Caco-2 (cell line): ENCODE data around the gene LGALS7B. TPM values are rescaled to one million over a fixed set of nuclear protein-coding genes. Genes with fewer than 3 reads are reported as not detected.

Source experiments
- BruUV-seq: library from RNA; stranded (reverse); fragments of 400-500 nt; replicated peaks from 2 replicates; lab custom pipeline; 2021; lab: Mats Ljungman, UMichigan
- CTCF ChIA-PET: fragments of 300-600 bp; sonication (Branson Sonifier 250); formaldehyde crosslinking; loops from one replicate; lab custom pipeline; 2022; ENCODE audit warnings: antibody characterized with exemption; lab: Charles Lee
- POLR2A ChIA-PET: fragments of 300-600 bp; sonication (Branson Sonifier 250); formaldehyde crosslinking; loops from one replicate; lab custom pipeline; 2022; ENCODE audit warnings: antibody characterized with exemption; lab: Charles Lee
- DNase-seq, 2 experiments: peaks; one replicate each; pipeline versions ENCODE4 v3.0.0 to v3.0.0-alpha.2; 2020 to 2022
- H3K27me3 ChIP-seq: replicated peaks from 2 replicates; pipeline ENCODE4 v1.6.0; 2011; ENCODE audit warnings: low read length; ENCODE audit not compliant: control insufficient read depth, insufficient read depth
- H3K36me3 ChIP-seq: 2 replicates; pipeline ENCODE4 v1.5.1; 2011; ENCODE audit warnings: low read length; ENCODE audit not compliant: control insufficient read depth, insufficient read depth
- H3K4me1 ChIP-seq: fragments of 250-450 bp; sonication (Bioruptor Pico); 2 replicates; pipeline ENCODE4 v1.5.1; 2020; ENCODE audit warnings: mild to moderate bottlenecking
- H3K4me3 ChIP-seq: 2 replicates; pipeline ENCODE4 v1.5.1; 2011; ENCODE audit warnings: low read depth, mild to moderate bottlenecking, control low read depth, low read length
- H3K9me3 ChIP-seq: fragments of 250-450 bp; sonication (Bioruptor Pico); 2 replicates; pipeline ENCODE4 v1.5.1; 2020; ENCODE audit warnings: mild to moderate bottlenecking, moderate library complexity
- H3K27ac Mint-ChIP-seq: one replicate; pipeline ENCODE4 v1.8.0; 2022; ENCODE audit warnings: mixed read lengths; ENCODE audit not compliant: unreplicated experiment
- H3K27me3 Mint-ChIP-seq: one replicate; pipeline ENCODE4 v1.8.0; 2022; ENCODE audit warnings: mixed read lengths; ENCODE audit not compliant: insufficient read depth, unreplicated experiment
- H3K36me3 Mint-ChIP-seq: one replicate; pipeline ENCODE4 v1.8.0; 2022; ENCODE audit warnings: mild to moderate bottlenecking, mixed read lengths; ENCODE audit not compliant: insufficient read depth, unreplicated experiment
- H3K4me1 Mint-ChIP-seq: one replicate; pipeline ENCODE4 v1.8.0; 2022; ENCODE audit warnings: low read depth, mixed read lengths; ENCODE audit not compliant: unreplicated experiment
- H3K4me3 Mint-ChIP-seq: one replicate; pipeline ENCODE4 v1.8.0; 2022; ENCODE audit warnings: mild to moderate bottlenecking, moderate library complexity, mixed read lengths; ENCODE audit not compliant: unreplicated experiment
- H3K9me3 Mint-ChIP-seq: one replicate; pipeline ENCODE4 v1.8.0; 2022; ENCODE audit warnings: mixed read lengths; ENCODE audit not compliant: unreplicated experiment
- intact Hi-C: fragments of 100-400 bp; cut with micrococcal nuclease; formaldehyde crosslinking; loops from one replicate; pipeline ENCODE4 v1.10.0; 2022; ENCODE audit not compliant: unreplicated experiment
- total RNA-seq: library from RNA; stranded (reverse); gene quantifications from 2 replicates; pipeline ENCODE4 v1.2.3, GENCODE V29; 2022
- TF ChIP-seq, protein P1 (sequence below), 2 experiments: fragments of 200-600 bp in 1 of 2; IDR thresholded peaks; 1 replicate in 1 of 2; 2 replicates in 1 of 2; pipeline versions ENCODE4 v1.5.1 to v1.8.0; 2011 to 2022; ENCODE audit warnings: antibody characterized with exemption in 1 of 2, control low read depth in 1 of 2, inconsistent platforms in 1 of 2, low read depth in 1 of 2, low read length in 1 of 2, mild to moderate bottlenecking in 1 of 2, moderate library complexity in 1 of 2; ENCODE audit not compliant: insufficient read depth in 1 of 2, severe bottlenecking in 1 of 2, unreplicated experiment in 1 of 2

The LGALS7B gene
- total RNA-seq, 1 experiment from 2014 or later: not detected

DNA sequence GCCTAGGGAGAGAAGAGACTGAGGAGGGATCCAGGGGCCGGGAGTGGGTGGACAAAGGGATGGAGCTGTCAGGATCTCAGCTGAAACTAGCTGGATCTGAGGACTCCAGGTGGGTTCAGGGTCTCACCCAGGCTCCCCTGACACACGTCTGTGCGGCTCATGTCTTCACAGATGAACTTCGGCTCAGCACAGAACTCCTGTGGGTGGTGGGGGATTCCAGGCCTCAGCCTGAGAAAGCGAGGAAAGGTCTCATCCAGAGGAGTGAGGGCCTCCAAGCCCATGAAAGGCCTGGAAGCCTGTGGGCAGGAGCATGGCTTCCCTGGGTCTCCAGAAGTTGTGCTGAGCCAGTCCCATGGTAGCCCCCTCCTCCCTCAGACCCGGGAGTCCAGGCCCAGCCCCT, 46.1 kb upstream of the LGALS7B start:
- Histone ChIP-seq H3K9me3 (no peaks in the 10 kb centered on the region), H3K27me3 (no peaks in the 10 kb centered on the region), H3K4me1 (peaks cover 4% of the 10 kb centered on the region; the same call in 1 of the 2 replicates), H3K36me3 (no peaks in the 10 kb centered on the region), H3K4me3 (no peak overlapping the region)
- ChIA-PET CTCF (interaction anchor here (0.7 kb wide), 1 partner anchor 120 kb away, joined by 8 read pairs; no protein-coding TSS in a partner anchor), POLR2A (no interaction called here)
- peak in 1 of 2 experiments; percentile 35 for DNase-seq
- H3K4me3 Mint-ChIP-seq: no peak overlapping the region
- no peaks in the 10 kb centered on the region for H3K9me3 Mint-ChIP-seq
- TF ChIP-seq, protein P1, sequence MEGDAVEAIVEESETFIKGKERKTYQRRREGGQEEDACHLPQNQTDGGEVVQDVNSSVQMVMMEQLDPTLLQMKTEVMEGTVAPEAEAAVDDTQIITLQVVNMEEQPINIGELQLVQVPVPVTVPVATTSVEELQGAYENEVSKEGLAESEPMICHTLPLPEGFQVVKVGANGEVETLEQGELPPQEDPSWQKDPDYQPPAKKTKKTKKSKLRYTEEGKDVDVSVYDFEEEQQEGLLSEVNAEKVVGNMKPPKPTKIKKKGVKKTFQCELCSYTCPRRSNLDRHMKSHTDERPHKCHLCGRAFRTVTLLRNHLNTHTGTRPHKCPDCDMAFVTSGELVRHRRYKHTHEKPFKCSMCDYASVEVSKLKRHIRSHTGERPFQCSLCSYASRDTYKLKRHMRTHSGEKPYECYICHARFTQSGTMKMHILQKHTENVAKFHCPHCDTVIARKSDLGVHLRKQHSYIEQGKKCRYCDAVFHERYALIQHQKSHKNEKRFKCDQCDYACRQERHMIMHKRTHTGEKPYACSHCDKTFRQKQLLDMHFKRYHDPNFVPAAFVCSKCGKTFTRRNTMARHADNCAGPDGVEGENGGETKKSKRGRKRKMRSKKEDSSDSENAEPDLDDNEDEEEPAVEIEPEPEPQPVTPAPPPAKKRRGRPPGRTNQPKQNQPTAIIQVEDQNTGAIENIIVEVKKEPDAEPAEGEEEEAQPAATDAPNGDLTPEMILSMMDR (IDR thresholded peaks at IDR 0.05; ENCODE audit: insufficient read depth in 1 of 2, low read depth in 1 of 2, low read length in 1 of 2, severe bottlenecking in 1 of 2, unreplicated experiment in 1 of 2): no peak
- H3K27ac Mint-ChIP-seq: no peak overlapping the region
- H3K27me3 Mint-ChIP-seq: no peaks in the 10 kb centered on the region
- peaks cover 12% of the 10 kb centered on the region for H3K36me3 Mint-ChIP-seq
- H3K4me1 Mint-ChIP-seq: peaks cover 2% of the 10 kb centered on the region
- intact Hi-C loops: no loop called here
- no TSS peak for BruUV-seq

DNA sequence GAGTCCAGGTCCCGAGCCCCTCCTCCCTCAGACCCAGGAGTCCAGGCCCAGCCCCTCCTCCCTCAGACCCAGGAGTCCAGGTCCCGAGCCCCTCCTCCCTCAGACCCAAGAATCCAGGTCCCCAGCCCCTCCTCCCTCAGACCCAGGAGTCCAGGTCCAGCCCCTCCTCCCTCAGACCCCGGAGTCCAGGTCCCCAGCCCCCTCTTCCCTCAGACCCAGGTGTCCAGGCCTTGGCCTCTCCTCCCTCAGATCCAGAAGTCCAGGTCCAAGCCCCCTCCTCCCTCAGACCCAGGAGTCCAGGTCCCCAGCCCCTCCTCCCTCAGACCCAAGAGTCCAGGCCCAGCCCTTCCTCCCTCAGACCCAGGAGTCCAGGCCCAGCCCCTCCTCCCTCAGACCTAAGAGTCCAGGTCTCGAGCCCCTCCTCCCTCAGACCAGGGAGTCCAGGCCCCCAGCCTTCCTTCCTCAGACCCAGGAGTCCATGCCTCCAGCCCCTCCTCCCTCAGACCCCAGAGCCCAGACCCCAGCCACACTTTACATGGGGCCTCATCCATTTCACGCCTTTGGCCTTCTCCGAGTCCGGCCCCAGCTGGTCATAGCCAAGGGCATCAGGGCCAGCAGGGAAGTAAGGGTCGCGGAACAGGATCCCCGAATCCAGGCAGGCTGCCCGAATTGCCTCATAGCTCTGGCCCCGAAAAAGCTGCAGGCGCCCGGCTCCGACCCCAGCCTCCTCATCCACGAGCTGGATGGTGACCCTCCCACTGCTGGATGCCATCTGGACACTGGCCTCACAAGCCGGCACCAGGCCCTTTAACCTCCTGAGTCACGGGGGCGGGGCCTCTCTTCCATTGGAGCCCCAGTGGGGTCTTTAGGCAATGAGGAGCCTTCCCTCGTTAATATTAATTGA, 45.4 kb upstream of the LGALS7B start:
- ChIA-PET CTCF (interaction anchor here (0.7 kb wide), 1 partner anchor 119 kb away, joined by 8 read pairs; no protein-coding TSS in a partner anchor), POLR2A (no interaction called here)
- Mint-ChIP-seq H3K27me3 (no peaks in the 10 kb centered on the region), H3K27ac (no peak overlapping the region), H3K4me3 (no peak overlapping the region), H3K9me3 (no peaks in the 10 kb centered on the region), H3K36me3 (peaks cover 6% of the 10 kb centered on the region), H3K4me1 (no peaks in the 10 kb centered on the region)
- BruUV-seq: no TSS peak
- H3K4me3 ChIP-seq: no peak overlapping the region
- no peaks in the 10 kb centered on the region for H3K9me3 ChIP-seq
- intact Hi-C loops: no loop called here
- no peaks in the 10 kb centered on the region for H3K4me1 ChIP-seq
- TF ChIP-seq, protein P1 (IDR thresholded peaks at IDR 0.05; ENCODE audit: insufficient read depth in 1 of 2, low read depth in 1 of 2, low read length in 1 of 2, severe bottlenecking in 1 of 2, unreplicated experiment in 1 of 2): no peak
- H3K36me3 ChIP-seq: no peaks in the 10 kb centered on the region
- no peaks in the 10 kb centered on the region for H3K27me3 ChIP-seq
- DNase-seq: no peak

DNA sequence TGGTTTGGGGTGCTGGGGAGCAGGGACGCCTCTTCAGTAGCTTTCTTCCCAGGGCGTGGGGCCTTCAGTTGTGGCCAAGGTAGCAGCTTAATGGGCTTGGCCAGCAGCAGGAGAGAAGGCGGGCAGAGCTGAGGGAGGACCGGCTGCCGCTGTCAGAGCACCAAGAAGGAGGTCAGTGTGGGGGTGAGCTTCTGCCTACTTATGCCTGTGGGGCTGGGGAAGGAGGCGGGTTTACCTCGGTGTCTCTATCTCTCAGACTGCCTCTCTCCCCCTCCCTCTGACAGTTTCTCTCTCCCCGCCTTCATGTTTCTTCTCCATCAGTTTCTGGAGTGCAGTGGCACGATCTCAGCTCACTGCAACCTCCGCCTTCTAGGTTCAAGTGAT, 44.7 kb upstream of the LGALS7B start, which contains the start of gene CAPN12:
CAPN12 (minus strand) TSS at position 177 of the 384 bp plus-strand sequence. CDS start 309 bp downstream, outside the sequence.
- Histone ChIP-seq H3K9me3 (no peaks in the 10 kb centered on the region), H3K4me1 (no peaks in the 10 kb centered on the region), H3K36me3 (no peaks in the 10 kb centered on the region), H3K27me3 (no peaks in the 10 kb centered on the region), H3K4me3 (no peak within 1 kb of the TSS)
- TF ChIP-seq, protein P1 (IDR thresholded peaks at IDR 0.05; ENCODE audit: insufficient read depth in 1 of 2, low read depth in 1 of 2, low read length in 1 of 2, severe bottlenecking in 1 of 2, unreplicated experiment in 1 of 2): no peak
- Mint-ChIP-seq H3K4me3 (no peak within 1 kb of the TSS), H3K27me3 (no peaks in the 10 kb centered on the region), H3K36me3 (peaks cover 6% of the 10 kb centered on the region), H3K4me1 (no peaks in the 10 kb centered on the region), H3K9me3 (no peaks in the 10 kb centered on the region), H3K27ac (no peak within 1 kb of the TSS)
- BruUV-seq: no TSS peak
- intact Hi-C loops: no loop called here
- DNase-seq: no peak
- ChIA-PET POLR2A (no interaction called here), CTCF (interaction anchor here (0.7 kb wide), 1 partner anchor 670 kb away, joined by 3 read pairs; no protein-coding TSS in a partner anchor)
